HS-5 (cell line): ENCODE data around the gene VGLL4.
"Not testable (repeated sequence)": the region's sequence is repeated elsewhere in the genome, so short reads cannot be mapped to it uniquely, and the experiment has no call there.

ENCODE experiments used
- DNase-seq: peaks from one replicate; pipeline ENCODE4 v3.0.0-alpha.2; 2012; ENCODE audit warnings: low read depth

VGLL4 gene

DNA sequence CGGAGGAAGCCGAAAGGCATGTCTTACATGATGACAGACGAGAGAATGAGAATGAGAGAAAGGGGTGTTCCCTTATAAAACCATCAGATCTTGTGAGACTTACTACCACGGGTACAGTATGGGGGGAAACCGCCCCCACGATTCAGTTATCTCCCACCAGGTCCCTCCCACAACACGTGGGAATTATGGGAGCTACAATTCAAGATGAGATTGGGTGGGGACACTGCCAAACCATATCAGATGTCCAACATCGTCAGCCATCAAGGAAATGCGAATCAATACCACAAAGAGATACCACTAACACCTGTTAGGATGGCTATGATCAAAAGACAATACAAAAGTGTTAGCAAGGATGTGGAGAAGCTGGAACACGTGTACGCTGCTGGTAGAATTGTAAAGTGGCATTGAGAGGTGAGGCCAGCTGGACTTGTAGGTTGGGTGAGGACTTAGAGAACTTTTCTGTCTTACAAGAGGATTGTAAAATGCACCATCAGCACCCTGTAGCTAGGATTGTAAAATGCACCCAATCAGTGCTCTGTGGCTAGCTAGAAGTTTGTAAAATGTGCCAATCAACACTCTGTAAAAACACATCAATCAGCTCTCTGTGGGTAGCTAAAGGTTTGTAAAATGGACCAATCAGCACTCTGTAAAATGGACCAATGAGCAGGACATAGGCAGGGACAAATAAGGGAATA, 37.5 kb downstream of the VGLL4 start:
- DNase-seq: no peak

DNA sequence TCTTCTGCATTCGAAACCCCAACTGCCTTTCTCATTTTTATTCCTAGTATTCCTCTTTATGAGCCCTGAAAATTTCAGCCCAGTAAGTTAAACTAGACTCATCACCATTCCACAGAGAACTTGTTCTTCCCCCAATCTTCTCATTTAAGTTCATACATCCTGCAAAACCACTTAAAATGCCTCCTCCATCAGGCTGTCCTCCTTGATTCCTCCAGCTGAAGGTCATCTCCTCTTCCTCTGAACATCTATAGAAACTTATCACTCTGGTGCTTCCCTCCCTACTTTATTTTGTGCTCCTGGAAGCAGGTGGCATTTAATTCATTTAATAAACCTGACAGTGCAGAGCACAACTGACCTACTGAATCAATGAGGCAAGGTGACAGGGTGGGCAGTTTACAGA, 38.3 kb downstream of the VGLL4 start:
- no peak for DNase-seq

DNA sequence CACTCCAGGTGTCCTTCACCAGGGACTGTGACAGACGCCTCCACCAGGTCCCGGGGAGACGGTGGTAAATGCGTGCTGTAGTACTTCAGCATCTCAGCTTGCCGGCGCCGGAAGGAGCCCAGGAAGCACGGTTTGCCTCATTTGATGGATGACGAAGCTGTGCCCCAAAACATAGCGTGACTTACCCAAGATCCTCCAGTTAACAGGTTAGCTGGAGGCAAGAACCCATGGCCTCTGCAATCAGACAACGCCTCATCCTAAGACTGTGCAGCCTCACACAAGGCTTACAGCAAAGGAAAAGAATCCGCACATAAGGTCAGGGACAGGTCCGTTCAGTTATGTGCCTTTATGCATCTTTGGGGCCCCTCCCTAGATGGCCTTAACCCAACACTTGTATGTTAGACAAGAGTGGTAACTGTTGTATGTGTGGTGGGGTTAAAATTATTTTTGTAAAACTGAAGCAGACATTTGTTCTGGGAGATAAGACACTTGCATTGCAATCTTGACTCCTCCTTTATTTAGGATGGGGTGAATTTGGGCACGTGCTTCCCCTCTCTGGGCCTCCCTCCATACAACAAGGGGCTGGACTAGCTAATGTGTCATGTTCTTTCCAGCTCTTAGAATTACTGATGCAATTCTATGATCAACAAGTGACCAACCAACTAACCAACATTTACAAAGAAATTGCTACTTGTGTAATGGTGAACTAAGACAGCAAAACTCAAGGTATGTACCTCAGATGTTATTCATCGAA, 39.4 kb downstream of the VGLL4 start:
- DNase-seq: peak; percentile 41

DNA sequence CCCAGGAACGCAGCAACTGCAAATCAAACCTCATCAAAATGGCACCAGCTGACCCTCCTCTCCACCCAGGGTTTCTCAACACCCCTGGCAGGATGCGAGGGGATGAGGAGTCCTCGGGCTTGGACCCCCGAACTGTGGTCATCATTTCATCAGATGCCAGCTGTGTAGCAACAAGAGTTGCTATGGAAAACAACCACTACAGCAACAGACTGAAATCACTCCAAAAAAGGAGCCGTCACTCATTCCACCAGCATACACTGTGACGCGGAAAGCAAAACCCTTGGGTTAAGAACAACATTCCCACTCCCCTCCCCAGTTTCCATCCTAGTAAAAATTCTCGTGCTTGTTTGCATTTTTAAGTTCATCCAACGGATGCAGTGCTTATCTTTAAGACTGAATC, 40.1 kb downstream of the VGLL4 start:
- no peak for DNase-seq

DNA sequence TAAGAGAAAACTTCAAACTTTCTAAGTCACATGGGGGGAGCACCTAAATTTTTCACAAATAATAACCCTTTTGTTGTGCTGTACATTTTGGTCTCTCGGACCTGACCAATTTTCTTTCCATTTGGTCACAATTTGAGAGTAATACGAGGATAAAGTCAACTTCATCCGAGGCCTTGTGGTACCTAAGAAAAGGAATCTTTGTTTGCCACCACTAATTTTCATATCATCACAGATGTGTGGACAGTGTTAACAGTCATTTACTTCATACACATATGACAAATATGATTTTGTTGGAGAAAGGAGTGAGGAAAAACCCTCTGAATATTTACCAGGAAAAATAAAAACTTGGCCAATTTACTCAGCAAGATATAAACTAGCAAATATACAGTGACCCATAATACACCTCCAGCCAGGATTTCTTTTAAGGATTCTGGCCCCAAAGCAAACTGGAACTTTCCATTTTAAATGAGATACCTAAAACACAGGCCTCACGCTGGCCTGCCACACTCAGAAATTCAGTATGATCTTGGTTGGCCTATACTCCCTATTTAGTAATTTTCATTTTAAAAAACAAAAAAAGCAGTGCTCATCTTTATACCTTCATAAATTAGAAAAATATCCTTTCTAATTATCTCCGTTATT, 40.7 kb downstream of the VGLL4 start:
- no peak for DNase-seq

DNA sequence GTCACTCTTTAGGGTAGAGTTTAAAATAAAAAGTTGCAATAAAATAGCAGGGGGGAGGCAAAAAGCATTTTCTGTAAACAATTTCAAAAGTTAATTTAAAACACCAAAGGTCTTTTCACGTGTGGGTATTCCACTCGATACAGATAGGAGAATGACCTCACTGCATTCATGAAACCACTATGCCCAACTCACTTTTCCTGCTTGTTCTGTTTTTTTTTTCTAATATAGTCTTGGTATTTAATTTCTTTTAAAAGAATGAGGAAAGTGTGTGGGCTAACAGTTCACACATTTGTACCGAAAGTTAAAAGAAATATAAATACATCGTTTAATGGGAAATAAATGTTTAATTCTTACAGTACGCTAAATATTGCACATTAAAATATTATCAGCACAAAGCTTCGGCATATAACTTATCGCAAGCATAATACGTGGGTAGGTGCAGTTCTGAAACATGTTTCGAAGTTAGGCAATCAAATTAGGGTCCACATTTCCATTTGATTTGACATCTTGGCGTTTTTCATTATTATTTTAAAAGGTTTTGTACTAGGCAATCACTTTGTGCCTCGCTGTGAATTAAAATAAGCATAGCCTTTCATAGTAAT, 41.4 kb downstream of the VGLL4 start:
- DNase-seq: no peak

DNA sequence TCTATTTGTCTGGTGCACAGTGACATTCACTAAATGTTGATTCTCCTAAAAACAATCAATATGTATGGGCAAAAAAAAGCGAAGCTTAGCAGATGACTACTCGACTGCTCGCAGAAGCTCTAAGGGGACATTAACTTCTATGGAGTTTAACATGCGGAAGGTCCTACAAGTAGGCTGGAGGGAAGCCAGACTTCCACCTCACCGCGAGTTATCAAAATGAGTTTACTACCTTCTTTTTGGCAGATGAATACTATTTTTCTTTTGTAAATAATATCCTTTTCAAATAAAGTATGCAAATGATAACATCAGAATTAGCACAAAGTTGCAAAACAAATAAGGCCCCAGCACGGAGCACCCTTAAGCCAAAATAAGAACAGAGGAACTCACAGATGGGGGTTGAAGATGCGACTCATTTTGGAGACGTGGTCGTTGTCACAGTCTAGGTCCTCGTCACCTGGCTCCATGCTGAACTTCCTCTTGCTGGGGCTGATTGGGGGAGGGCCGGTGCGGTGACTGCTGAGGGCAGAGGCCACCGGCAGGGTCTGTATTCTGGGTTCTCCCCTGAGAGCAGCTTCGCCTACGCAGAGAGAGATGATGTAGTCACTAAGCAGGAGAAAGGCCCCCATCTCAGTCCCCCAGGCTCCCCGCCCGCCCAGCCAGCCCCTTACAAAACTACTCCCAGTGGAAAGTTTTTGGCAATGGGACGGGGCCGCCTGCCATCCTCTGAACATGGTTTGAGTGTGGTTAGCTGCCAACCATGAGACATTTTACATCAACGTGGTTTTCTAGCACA, 42.1 kb downstream of the VGLL4 start:
- no peak for DNase-seq

DNA sequence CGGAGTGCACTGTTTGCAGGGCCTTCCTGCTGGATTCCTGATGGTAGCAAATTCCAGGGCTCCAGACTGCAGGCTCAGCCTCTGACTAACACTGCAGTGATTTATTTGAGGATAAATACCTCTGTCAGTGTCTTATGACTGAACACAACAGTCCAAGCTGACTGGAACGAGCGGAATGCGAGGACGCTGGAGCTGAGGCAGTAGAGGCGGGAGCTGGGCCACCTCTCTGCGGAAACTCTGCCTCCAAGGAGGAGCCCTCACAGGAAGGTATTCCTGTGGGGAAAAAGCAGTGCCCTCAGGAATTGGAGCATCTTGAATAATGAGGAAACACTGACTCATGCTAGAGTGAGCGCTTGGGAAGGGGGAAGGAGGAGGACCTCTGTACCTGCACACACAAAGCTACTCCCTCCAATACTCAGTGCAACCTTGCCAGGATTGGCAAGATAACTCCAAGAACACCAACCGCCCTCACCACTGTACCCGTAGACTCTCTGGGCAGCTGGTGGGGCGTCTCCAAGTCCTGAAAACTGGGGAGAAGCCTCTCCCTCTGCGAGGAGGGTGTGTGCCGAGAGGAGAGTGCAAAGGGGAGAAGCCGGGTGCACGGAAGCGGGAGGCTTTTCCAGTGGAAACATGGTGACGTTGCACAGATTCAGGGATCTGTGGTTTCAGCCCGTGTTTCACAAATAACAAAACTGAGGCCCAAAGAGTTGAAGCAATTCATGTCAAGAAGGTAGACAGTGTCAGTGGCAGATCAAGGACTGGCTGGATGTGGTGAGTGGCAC, 43.0 kb downstream of the VGLL4 start:
- peak; percentile 98 for DNase-seq

DNA sequence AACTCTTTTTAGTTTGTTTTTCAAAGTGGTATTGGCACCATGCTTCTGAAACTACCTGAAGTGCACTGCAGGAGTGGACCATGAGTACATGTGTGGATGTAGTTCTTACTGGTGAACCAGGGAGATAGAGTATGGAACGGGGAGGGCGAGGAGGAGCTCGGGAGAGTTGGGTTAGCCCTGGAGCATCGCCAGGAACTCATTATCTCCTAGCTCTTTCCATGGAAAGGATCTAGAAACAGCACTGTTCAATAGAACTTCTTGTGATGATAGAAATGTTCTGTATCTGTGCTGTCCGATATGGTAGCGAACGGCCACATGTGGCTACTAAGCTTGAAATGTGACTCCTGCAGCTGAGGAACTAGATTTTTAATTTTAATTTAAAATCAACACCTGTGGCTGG, 47.3 kb downstream of the VGLL4 start:
- DNase-seq: no peak

DNA sequence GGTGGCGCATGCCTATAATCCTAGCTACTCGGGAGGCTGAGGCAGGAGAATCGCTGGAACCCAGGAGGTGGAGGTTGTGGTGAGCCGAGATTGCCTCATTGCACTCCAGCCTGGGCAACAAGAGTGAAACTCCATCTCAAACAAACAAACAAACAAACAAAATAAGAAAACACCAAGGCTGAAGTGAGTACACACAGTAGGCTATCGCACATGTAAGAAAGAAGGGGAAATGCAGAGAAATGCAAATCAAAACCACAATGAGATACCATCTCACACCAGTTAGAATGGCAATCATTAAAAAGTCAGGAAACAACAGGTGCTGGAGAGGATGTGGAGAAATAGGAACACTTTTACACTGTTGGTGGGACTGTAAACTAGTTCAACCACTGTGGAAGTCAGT, 48.7 kb downstream of the VGLL4 start:
- DNase-seq: not testable (repeated sequence)

DNA sequence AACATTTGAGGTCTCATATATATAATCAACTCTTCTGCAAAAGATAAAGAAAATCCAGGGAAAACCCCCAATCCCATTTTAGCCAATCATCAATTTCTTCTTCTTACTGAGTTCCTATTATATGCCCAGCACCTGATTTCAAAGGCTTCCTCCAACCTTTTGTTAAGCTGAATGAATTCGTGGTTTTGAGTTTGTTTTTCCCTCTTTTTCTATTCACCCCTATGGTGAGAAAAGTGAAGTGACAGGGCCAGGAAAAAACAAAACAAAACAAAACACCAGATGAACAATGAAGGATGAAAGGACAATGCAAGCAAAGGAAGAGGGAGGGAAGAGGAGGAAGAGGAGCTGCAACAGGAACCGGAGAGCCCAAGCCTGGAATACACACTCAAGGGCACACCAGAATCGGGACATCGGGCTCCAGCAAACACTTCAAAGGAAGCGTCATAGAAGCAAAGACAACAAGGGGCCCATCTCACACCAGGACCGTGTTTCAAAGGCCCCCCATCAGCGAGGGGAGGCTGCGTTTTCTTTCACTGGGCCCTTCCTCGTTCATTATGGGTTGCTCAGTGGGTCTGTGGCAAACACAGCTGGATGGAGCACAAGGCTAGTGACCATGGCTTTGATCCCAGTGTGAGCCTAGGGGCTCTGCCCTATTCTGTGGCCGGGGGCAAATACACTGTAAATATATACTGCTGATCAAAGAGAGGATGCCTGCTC, 50.2 kb downstream of the VGLL4 start:
- DNase-seq: no peak

DNA sequence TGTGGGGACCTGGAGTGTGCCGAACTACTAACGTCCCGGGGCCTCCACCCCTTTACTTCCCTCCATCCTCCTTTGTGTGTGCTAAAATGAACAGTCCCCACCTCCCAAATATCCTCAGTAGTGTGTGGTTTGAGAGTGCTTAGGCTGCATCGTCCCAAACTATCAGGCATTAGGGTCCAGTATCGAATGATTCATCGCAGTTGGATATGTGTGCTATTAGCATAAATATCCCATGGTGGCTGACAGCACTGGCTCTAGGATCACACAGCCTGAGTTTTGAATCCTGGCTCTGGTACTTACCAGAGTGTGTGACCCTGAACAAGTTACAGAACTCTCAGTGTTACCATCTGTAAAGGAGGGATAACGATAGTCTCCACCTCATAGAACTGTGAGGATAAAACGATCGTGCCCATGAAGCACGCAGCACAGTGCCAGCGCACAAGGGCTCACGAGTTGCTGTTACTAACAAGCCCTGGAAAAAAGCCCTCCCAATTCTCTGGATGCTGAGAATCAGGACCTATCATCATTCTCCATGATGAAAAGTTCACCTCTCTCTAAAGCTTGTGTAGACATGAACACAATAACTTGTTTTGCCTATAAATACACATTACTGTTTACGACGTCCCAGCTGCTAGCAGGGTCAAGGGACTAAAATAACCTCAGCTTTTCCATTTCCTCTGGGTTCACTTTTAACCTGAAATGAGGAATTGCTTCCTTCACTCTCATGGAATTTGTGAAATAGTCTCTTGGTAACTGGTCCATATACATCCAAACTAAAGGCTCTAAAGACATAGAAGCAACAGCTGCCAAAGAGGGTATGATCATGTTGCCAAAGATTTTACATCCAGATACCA, 51.0 kb downstream of the VGLL4 start:
- DNase-seq: no peak

DNA sequence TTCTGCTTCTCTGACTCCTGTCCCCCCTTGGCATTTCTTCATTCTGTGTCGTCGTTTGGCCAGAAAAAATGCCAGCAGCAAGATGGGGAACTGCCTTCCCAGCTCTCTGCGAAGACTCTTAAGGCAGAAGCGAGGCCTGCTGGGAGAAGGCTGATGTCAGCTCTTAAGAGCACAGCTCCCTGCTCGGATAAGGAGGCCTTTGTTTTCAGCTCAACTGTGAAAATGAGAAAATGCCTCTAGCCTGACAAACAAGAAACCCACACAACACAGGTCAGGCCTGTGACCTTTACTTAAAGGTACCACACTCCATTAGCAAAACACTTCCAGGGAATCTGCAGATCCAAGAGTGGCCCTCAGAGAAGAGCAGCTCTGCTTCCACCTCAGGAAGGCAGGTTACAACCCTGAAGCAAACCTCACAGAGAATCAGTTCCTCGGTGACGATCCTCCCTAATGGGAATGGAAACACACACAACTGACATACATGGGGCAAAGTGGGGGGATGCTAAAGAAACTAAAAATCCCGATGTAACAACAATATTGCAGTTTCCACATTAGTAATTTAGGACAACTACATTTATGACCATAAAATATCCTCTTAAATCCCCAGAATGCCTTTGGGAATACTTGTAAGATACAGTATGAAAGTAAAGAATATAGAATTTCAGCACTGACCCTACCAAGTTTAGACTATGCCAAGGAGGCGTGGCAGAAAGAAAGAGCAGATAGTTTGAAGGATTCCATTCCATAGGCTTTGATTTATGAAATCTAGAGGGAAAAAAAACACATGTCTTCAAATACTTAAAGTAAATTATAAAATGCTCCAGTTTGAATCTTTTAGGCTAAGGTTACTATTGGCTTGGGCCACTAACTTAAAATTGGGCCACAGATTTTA, 52.1 kb downstream of the VGLL4 start:
- DNase-seq: no peak

DNA sequence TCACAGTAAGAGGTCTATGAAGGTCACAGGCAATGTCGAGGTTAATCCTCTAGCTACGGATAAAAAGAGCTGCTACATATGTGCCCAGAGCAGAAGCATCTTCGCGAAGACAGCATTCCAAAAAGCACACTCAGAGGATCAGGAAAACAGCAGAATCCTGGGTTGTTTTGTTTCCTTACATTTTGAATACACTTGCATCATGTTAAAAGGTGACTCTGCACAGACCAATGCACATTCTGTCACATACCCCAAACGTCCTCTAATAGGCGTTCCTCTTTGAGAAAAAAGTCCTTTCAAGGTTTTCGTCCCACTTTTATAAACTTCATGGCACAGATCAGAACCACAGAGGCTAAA, 52.7 kb downstream of the VGLL4 start:
- DNase-seq: no peak

DNA sequence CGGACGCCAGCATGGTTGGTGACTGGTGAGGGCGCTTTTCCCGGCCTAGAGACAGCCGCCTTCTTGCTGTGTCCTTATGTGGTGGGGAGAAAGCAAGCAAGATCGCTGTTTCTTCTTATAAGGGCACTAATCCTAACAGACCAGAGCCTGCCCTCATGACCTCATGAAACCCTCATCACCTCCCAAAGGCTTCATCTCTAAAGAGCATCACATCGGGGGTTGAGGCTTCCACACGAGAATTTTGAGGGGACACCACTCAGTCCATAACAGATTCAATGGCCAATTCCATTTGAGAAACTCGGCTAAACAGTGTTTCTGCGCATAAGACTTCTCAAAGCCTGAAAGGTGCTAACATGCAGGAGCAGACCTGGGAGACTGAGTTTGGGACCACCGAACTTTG, 54.0 kb downstream of the VGLL4 start:
- DNase-seq: no peak

DNA sequence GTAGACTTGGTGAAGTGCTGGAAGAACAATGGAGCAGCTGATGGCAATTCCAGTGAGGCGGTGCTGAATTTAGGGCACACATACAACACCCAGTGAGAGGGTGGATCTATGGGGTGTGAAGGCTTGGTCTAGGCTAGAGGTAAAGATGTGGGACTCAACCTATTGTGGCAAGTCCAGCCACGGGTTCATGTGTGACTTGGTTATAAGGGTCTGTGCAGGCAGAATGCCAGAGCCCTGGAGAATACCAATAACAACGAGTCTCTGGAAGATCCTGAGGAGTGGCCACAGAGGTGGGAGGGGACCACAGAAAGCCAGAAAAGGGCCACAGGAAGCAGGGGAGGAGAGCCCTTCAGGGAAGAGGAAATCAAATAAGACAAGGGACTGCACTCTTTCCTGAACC, 55.0 kb downstream of the VGLL4 start:
- DNase-seq: no peak

DNA sequence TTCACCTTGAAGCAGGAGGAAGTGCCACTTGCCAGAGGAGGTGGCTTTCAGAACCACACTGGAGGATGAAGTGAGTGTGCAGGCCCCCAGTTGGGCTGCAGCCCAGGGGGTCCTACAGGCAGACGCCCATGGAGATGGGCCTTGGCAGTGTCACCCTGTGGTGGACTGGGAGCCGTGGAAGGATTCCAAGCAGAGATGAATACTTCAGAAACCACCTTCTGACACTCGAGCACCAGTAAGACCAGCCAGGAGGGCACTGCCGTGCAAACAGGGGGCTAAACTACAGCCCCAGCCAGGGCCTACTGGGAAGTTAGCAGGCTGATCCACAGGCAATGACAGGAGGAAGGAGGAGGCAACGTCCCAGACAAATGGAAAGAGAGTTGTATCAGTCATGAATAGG, 55.4 kb downstream of the VGLL4 start:
- DNase-seq: no peak

DNA sequence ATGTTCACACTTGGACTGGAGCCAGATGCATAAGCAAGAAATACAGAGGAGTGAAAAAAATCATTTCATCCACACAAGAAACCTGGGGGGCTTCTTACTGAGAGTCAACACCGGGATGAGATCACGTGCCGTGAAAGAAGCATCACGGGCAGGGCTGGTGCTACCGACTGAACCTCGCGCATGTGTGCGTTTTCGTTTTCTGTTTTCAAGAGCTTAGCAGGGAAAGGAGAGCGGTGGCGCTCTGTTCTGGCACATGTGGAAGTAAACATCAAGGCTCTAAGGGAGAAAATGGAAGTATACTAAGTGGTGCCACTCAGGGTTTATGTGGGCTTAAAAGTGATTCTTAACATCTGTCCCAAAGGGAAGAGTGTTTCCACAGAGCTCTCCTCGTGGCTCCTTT, 55.9 kb downstream of the VGLL4 start:
- no peak for DNase-seq

DNA sequence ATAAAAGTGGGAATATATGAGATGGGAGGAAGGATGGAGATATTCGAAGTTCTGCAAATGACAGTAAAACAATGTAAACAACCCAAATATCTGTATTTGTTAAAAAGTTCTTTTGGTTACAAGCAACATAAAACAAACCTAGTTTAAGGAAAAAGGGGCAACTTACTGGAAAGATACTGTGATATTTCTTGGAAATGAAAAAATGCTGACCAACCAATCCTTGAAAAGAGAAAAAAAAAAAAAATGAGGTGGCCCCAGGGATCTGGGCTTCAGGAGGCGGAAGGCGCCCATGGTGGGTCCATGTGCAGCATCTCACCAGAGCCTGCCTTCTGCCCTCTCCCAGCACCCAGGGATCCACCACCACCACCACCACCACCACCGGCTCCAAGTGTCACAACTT, 59.1 kb downstream of the VGLL4 start:
- no peak for DNase-seq
